GM18508 (cell line): ENCODE measurements around the gene KRT33B.
"Not testable (repeated sequence)": the region's sequence is repeated elsewhere in the genome, so short reads cannot be mapped to it uniquely, and the experiment has no call there.

Experiments
- ATAC-seq: cut with Tn5 transposase; IDR thresholded peaks from one replicate; pipeline ENCODE4 v1.9.1; 2021; ENCODE audit warnings: moderate number of reproducible peaks; ENCODE audit not compliant: insufficient read depth, unreplicated experiment

Gene KRT33B

DNA sequence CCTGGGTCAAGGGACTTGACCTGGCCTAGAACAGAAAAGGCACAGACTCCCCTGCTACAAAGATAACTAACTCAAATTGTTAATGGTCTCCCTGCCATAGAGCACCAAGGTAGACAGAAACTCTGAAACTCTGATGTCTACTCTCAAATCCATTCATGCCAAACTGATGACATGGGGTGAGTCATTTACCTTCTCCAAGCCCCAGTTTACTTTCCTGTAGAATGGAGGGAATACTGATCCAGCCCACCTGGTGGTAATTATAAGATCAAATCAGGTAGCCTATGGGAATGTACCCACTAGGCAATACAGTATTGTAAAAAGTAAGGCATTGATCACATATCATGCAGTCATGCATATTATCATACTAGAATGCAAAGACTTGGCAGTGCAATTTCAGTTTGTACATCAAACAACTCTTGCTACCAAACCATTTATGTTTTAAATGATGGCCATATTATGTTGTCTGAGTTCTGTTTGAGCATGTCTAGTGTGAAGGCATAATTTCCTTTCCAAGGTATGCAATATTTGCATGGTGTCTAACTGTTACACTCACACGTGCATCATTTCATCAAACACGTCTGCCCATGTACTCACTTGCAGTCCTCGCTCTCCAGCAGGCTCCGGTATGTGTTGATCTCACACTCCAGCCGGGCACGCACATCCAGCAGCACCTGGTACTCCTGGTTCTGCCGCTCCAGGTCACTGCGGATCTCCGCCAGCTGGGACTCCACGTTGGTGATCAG, 24.8 kb upstream of the KRT33B start:
- ATAC-seq = no peak

DNA sequence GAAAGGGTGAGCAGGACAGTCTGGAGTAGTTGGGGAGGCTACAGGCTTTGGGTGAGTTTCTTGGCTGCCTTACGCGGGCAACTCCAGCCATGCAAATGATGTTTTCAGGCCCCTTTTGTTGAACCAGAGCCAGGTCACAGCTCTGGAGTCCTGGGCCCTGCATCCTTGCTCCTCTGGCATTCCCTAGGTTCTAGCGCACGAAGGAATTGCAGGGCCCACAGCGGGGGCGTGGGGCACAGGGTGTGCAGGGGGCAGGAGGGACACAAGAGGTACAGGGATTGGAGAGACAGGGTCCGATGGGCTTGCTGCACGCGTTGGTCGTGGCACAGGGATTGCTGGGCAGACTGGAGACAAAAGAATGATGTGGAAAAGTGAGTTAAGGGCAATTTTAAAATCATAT, 24.2 kb upstream of the KRT33B start:
- ATAC-seq = no peak

DNA sequence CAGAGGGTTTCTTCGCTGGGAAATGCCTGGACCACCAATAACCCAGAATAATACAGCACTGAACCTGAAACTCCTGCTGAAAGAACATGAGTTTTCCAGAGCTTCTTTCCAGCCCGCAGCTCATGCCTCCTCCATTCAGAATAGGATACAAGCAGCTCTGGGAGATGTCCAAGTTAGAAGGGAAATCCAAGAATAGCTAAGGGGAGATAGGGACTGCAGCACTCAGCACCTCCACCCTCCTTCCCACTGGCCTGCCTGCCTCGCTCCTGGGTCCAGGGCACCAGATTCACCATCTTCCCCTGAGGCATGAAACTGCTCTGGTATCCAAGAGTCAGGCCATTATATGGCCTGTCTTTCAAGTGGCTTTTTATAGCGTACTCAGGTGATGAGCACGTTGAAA, 23.7 kb upstream of the KRT33B start:
- ATAC-seq = no peak

DNA sequence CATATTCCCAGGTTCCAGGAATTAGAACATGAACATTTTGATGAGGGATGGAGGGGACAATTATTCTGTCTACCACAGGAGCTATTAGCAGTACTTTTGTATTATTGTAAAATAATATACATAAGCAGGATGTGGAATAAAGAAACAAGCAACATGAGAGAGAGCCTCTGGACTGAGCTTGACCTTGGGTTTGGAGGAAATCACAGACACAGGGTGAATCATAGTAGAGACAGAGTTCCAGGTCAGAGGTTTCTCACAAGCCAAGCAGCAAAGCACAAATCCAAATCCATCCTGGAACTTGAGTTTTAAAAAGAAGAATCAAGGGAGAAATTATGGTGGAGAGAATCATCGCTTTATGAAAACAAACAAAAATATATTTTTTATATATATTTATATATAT, 22.7 kb upstream of the KRT33B start:
- ATAC-seq = no peak

DNA sequence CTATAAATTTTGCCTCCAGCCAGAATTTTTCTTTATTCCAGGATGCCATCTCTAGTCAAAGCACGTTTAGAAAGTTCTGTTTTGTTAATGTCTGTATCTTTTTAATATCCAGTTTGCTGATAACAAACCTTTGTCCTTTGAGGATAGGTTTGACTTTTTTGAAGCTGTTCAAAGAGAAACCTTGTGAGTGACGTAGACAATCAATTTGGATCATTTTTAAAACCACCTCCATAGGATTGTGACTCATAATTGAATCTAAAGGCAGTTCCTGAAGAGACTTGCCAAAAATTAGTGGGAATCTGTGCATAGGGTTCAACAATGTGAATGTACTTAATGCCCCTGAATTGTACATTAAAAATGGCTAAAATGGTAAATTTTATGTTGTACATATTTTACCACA, 21.9 kb upstream of the KRT33B start:
- ATAC-seq = no peak

DNA sequence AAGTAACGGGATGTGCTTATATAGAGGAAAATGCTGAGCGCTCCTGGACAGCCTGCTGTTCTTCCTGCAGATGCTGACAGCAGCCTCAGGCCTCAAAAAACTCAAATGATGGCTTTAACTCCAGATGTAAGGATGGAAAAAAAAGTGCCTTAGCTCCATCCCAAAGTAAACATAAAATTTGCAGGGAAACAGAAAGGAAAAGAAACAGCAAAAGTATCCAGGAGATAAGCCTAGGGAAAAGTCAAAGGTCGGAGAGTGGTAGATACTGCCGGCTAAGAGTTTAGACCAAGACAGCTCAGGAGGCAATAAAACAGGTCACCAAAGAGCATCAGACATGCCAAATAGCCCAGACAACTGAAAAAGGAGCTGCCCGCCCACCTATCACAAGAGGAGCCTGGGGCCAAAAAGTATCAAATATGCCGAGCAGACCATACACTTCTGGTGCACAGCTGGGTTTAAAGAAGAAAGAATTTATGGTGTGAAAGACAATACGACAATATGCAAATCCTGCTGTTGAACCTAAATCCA, 20.9 kb upstream of the KRT33B start:
- no peak for ATAC-seq

DNA sequence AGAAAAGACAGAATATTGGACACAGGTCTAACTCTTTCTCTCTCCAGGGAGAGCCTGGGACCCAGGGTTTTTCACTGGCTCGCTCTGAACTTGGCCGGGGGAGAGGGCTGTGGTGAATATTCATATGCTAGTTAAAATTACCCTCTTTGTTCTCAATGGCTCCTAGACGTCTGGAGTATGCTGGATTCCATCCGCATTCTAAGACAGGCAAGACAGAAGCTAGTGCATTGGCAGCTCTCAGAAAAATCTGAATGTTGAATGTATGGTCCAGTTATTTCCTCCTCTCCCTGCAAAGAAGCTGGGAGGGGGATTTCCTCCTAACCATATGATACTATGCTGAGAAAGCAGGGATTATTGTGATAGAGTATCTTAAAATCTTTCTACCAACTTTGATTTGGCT, 18.1 kb upstream of the KRT33B start:
- no peak for ATAC-seq

DNA sequence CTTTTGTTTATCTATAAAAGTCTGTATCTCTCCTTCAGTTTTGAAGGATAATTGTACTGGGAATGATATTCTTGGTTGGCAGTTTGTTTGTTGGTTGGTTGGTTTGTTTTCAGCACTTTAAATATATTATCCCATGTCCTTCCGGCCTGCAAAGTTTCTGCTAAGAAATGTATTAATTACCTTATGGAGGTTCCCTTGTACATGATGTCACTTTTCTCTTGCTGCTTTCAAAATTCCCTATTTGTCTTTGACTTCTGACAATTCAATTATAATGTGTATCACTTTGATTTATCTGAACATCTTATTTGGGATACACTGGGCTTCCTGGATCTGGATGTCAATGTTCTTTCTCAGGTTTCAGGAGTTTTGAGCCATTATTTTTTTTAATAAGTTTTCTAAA, 16.6 kb upstream of the KRT33B start:
- ATAC-seq = no peak

DNA sequence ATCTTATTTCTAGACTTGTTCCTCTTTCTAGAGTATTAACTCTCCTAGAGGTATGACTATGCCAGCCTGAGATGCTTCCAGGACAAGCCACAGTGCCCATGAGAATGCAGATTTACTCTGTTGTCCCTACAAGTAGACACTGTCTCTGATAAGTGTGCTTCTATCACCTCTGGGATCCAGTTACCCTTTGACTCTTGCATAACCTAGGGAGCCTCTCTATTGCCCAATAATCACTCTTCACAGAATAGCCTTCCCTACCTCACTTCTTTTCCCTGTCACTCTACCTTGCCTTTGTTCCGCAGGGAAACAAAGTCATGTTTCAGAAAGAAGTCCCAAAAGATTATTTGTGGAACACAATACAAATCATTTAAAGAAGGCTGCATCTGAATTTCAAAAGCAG, 14.1 kb upstream of the KRT33B start:
- ATAC-seq = no peak

DNA sequence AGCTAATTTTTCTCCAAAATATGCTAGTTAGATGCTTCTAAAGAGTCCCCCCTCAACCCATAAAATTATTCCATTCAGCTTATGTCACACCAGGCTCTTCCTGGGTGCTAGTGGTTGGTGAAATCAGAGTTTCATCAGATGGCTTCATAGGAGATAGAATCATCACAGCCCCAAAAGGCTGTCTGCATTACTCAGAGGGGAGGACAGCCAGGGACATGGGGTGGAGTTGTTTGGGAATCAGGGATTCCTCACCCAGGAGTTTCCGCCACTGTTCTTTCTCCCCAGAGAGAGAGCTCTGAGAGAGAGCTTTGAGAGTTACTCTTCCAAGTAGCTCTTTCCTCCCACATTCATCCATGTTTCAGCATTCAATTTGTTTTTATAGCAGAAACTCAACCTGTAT, 12.8 kb upstream of the KRT33B start:
- ATAC-seq = no peak

DNA sequence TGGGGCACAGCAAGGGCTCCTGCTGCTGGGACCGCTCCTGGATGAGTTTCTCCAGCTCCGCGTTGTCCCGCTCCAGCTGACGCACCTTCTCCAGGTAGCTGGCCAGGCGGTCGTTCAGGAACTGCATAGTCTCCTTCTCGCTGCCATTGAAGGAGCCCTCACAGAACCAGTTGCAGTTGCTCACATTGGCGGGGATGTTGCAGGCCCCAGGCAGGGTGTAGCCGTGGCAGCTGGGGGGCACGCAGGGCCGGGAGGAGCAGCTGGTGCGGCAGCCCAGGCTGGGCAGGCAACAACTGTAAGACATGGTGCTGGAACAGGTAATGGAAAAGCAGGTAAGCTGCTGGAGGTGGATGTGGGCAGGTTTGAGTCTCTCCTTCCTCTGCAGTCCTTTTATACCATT, 12.3 kb upstream of the KRT33B start, which contains the start of gene KRT34:
Gene KRT34, minus strand, starts transcription at position 364 of the 400 bp plus-strand sequence. Its CDS starts 60 bp downstream, at position 304.
- ATAC-seq = not testable (repeated sequence)

DNA sequence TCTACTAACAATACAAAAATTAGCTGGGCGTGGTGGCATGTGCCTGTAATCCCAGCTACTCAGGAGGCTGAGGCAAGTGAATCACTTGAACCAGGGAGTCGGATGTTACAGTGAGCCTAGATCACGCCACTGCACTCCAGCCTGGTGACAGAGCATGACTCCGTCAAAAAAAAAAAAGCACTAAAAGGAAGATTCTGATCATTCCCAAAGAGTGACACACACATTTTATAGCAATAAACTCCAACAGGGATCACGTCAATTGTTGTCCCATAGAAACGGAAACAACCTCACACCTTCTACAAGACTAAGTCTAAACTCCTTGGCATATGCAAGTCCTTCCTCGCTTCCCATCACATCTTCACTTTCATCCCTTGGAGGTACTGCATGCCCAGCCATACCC, 10.5 kb upstream of the KRT33B start:
- not testable (repeated sequence) for ATAC-seq

DNA sequence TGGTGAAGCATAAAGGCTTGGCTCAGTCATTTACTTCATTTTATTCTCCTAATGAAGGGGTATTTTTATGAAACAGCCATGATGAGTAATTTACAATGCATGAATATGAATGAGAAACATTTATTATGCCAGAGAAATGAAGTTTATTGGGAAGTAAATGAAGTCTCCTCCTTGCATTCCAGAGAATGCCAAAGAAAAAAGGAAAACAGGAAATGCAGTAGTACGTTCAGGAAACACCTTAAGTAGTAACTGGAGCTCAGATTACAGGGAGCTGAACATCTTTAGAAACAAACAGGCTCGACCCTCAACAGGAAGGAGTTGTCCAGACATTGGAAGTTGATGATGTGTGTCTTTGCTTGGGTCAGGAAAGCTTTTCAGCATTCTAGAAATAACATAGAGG, 7.9 kb upstream of the KRT33B start:
- ATAC-seq = no peak

DNA sequence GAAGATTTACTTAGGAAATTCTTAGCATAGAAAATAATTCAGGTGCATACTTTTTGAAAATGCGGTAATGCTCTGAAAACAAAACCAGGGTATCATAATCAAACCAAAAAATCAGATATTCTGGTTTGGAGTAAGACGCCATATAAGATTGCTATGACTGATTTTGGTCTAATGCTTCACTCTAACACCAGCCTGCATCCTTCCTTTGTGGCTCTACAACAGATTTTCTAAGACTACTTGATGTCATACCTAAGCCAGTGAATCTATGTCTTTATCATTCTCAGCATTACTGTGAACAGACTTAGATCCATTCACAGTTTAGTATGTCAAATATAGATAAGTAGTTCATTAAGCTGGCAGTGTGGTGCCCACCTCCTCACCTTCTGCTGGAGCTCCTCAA, 590 bp downstream of the KRT33B start:
- no peak for ATAC-seq

DNA sequence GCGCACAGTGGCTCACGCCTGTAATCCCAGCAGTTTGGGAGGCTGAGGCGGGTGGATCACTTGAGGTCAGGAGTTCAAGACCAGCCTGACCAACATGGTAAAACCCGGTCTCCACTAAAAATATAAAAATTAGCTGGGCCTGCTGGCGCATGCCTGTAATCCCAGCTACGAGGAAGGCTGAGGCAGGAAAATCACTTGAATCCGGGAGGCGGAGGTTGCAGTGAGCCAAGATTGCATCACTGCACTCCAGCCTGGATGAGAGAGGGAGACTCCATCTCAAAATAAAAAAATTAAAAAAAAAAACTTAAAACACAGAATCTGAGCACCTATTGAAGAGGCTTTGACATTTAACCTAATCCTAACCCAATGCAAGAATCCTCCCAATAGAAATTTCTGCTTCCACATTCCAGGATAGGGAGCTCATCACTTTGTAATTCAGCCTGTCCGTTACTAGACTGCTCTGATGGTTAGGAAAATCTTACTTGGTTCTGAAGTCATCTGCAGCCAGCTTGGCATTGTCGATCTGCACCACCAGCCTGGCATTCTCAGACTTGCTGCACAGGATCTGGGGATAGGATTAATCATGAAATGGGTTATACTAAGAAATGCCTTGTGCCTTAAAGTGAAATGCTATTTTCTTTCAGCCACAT, 2.1 kb downstream of the KRT33B start:
- no peak for ATAC-seq

DNA sequence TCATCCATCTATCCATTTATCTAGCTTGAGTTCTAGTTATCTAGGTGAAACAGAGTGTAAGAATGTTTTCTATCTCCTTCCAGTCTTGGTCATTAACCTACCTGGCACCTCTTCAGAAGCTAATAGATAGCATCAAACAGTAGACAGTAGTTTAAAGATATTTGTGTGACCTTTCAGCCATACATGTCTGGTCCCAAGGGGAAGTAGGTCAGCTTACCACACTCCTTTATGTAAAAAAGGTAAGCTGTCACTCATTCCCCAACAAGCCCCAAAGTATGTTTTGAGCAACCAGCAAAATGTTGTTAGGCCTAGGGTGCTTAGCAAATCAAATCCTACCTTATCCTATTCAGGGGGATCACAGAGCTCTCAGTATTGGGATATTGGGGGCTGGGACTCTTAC, 3.5 kb downstream of the KRT33B start:
- no peak for ATAC-seq

DNA sequence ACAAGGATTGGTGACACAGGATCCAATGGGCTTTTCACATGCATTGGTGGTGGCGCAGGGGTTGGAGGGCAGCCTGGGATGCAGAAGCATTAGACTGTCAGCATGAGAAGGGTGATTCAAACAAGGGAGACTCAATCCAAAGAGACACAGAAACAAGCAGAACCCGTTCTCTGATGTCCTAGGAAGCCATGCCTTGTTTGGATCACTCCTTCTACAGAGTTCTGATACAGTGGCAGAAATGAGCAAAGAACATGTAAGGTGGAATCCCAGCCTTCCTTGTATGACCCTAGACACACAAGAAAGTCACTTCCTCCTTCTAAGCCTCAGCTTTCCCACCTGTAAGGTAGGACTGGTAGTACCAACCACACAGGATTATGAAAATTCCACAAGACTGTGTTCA, 5.7 kb downstream of the KRT33B start:
- no peak for ATAC-seq

DNA sequence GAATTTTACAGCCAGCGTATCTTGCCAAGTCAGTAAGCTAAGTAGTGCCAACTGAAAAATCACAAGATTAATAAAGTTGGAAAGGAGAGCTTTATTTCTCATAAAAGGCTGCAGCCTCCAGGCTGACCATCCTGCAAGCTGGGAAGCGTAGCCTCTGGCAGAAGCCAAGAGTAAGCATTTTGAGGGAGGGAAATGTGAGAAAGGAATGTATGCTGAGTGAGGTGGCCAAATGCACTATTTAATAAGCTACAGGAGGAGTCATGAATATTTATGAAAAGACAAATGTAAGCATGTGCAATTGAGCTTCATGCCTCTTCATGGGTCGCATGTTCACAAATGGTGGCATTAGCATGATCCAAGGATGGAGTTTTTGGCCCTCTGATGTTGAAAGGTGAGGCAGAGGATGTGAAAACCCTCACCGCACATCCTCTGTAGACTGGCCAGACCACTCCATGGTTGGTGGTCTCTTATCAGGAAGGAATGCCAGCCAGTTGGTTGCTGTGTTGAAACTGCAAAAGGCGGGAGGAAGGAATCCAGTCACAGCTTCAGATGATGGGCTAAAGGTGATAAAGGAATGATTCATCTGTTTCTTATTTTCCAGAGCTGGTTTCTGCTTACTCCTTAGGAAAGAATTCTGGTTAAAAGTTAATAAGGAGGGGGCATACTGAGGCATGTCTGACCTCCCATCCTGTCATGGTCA, 9.2 kb downstream of the KRT33B start:
- ATAC-seq = no peak

DNA sequence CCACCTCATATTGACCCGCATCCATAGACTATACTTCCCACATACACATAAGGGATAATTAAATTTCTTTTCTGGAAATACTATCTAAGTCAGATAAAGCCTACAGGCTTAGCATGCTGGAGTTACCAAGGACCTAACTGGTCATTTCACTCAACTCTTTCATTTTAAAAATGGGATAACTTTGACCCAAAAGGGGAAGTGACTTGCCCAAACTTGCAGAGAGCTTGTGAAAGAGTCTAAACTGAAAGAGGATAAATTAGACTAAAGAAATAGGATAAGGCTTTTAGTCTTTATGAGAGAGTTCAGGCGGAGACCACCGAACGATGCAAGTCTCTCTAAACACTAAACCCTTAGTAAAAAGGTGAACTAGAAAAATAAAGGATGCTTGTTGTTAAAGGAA, 15.1 kb downstream of the KRT33B start:
- ATAC-seq = no peak

DNA sequence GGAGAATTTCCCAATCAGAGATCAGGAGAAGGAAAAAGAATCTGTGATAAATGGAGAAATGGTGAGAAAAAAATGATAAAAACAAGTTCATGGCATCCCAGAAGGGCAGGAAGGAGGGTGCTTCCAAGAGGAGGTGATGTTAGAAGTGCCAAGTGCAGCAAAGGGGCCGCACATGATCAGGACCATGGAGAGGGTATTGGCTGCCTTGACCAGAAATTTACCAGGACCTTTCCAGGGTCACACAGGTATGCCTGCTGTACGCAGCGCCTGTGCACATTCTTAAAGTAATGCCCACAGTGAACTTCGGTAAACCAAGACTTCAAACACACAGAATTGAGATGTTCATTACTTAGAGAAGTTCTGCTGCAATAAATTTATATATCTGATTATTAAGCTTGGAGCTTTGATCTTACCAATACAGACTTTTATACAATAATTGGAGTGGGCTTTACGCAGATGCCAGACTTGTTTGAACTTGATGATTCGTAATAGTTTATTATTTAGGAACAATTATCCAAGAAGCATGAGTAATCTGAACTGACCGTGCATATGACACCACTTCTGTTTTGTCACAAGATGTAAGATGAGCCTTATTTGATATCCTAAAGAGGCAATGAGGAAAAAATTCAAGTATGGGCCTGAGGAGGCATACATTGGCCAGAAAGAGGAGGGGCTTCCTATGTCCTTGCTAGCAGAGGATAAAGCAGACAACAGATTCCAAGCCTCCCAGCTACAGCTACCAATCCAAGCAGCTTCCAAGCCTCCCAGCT, 16.8 kb downstream of the KRT33B start:
- ATAC-seq = no peak

DNA sequence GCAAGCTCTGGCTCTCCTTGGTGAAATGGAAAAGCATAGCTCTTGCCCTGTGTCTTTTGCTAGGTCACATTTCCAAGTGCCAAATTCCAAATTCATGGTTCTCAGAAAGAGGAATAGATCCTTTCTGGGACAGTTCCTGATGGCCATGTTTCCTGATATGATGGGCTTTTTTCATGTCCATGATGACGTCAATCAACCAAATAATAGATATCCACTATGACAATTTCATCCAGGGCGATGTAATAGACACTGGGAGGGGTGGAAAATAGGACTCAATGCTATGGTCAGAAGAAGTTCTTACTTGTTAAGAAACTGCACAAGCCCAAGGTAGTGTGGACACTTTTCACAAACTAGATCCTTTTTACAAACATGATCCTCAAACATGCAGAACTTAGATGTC, 18.4 kb downstream of the KRT33B start:
- ATAC-seq = no peak
